ENCODE measurements around the gene THRB.

Gene THRB

GRCh38 chr3:24196526-24196925, 298.1 kb downstream of the THRB start:
- TF ChIP-seq ZNF580 (tag by site-specific recombination; IDR thresholded peaks at IDR 0.05) (no peak), ZBTB17 (tag by site-specific recombination; IDR thresholded peaks at IDR 0.05) (0 out of 2 replicates have a peak, but pooled peaks have one; percentile 25)
- Histone ChIP-seq H3K4me3 (ENCODE audit: low read depth, low read length) (no peak overlapping the region), H3K9me3 (ENCODE audit: control insufficient read depth, insufficient read depth, low read depth, low read length) (no peaks in the 10 kb centered on the region), H3K4me1 (ENCODE audit: control insufficient read depth, insufficient read depth, low read length) (peaks cover 4% of the 10 kb centered on the region; the same call in 1 of the 2 replicates), H3K36me3 (ENCODE audit: control insufficient read depth in 2 of 2, insufficient read depth in 1 of 2, low read length in 2 of 2) (no peaks in the 10 kb centered on the region), H3K27ac (ENCODE audit: extremely low read depth, low read depth, low read length) (no peak overlapping the region)
- ChIA-PET POLR2A (no interaction called here), CTCF (no interaction called here)

GRCh38 chr3:24195504-24196230, 299.0 kb downstream of the THRB start:
- H3K9me3 ChIP-seq (ENCODE audit: control insufficient read depth, insufficient read depth, low read depth, low read length): no peaks in the 10 kb centered on the region
- ChIA-PET CTCF (interaction anchor here (1.3 kb wide), 1 partner anchor 42 kb away, joined by 3 read pairs; no protein-coding TSS in a partner anchor), POLR2A (no interaction called here)
- TF ChIP-seq REST (tag by site-specific recombination; IDR thresholded peaks at IDR 0.05) (peak; percentile 41; the same call in 1 of the 2 replicates), HIC1 (tag by site-specific recombination; IDR thresholded peaks at IDR 0.05) (no peak)
- no peak overlapping the region for H3K27ac ChIP-seq (ENCODE audit: extremely low read depth, low read depth, low read length)
- peaks cover 4% of the 10 kb centered on the region; the same call in 1 of the 2 replicates for H3K4me1 ChIP-seq (ENCODE audit: control insufficient read depth, insufficient read depth, low read length)
- no peaks in the 10 kb centered on the region for H3K36me3 ChIP-seq (ENCODE audit: control insufficient read depth in 2 of 2, insufficient read depth in 1 of 2, low read length in 2 of 2)
- H3K4me3 ChIP-seq (ENCODE audit: low read depth, low read length): no peak overlapping the region

- Histone ChIP-seq H3K36me3 (ENCODE audit: control insufficient read depth in 2 of 2, insufficient read depth in 1 of 2, low read length in 2 of 2) (no peaks in the 10 kb centered on the region), H3K4me3 (ENCODE audit: low read depth, low read length) (no peak overlapping the region), H3K4me1 (ENCODE audit: control insufficient read depth, insufficient read depth, low read length) (peaks cover 4% of the 10 kb centered on the region; the same call in 1 of the 2 replicates), H3K27ac (ENCODE audit: extremely low read depth, low read depth, low read length) (no peak overlapping the region), H3K9me3 (ENCODE audit: control insufficient read depth, insufficient read depth, low read depth, low read length) (no peaks in the 10 kb centered on the region)
- ChIA-PET POLR2A (no interaction called here), CTCF (no interaction called here)
- peak; percentile 42; the same call in 1 of the 2 replicates for TF ChIP-seq WT1 (tag by site-specific recombination; IDR thresholded peaks at IDR 0.05)
- peak; percentile 64; the same call in 1 of the 2 replicates for TF ChIP-seq ZFP69B (tag by site-specific recombination; IDR thresholded peaks at IDR 0.05)
- 0 out of 2 replicates have a peak, but pooled peaks have one; percentile 19 for TF ChIP-seq ZBTB48 (tag by site-specific recombination; IDR thresholded peaks at IDR 0.05)
- TF ChIP-seq BCL11B (tag by site-specific recombination; IDR thresholded peaks at IDR 0.05; ENCODE audit: low read depth): no peak
- TF ChIP-seq, protein P1, sequence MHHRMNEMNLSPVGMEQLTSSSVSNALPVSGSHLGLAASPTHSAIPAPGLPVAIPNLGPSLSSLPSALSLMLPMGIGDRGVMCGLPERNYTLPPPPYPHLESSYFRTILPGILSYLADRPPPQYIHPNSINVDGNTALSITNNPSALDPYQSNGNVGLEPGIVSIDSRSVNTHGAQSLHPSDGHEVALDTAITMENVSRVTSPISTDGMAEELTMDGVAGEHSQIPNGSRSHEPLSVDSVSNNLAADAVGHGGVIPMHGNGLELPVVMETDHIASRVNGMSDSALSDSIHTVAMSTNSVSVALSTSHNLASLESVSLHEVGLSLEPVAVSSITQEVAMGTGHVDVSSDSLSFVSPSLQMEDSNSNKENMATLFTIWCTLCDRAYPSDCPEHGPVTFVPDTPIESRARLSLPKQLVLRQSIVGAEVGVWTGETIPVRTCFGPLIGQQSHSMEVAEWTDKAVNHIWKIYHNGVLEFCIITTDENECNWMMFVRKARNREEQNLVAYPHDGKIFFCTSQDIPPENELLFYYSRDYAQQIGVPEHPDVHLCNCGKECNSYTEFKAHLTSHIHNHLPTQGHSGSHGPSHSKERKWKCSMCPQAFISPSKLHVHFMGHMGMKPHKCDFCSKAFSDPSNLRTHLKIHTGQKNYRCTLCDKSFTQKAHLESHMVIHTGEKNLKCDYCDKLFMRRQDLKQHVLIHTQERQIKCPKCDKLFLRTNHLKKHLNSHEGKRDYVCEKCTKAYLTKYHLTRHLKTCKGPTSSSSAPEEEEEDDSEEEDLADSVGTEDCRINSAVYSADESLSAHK (tag by site-specific recombination; IDR thresholded peaks at IDR 0.05): 0 out of 2 replicates have a peak, but pooled peaks have one; percentile 28
- peak; percentile 69; the same call in 1 of the 2 replicates for TF ChIP-seq SP7 (tag by site-specific recombination; IDR thresholded peaks at IDR 0.05)
- peak; percentile 77; the same call in 1 of the 2 replicates for TF ChIP-seq ZNF692 (tag by site-specific recombination; IDR thresholded peaks at IDR 0.05)
- no peak for TF ChIP-seq ZNF2 (tag by site-specific recombination; IDR thresholded peaks at IDR 0.05)
- TF ChIP-seq SCRT1 (tag by site-specific recombination; IDR thresholded peaks at IDR 0.05; ENCODE audit: borderline replicate concordance): no peak
- no peak for TF ChIP-seq OSR2 (tag by site-specific recombination; IDR thresholded peaks at IDR 0.05)
These were observed 302.1 kb downstream of the THRB start for GRCh38 chr3:24192469-24193056.
